Esophagus muscularis mucosa (tissue), 4 donors: ENCODE results near the gene VPS13D.

Experiments
- CTCF ChIP-seq, 3 experiments: fragments of 200-600 bp in 2 of 3; fragments of 450-650 bp in 1 of 3; sonication (generic) in 2 of 3; IDR thresholded peaks; one replicate each; pipeline ENCODE4 v1.5.1; 2017 to 2019; ENCODE audit warnings: antibody characterized with exemption in 3 of 3, mild to moderate bottlenecking in 2 of 3, moderate library complexity in 1 of 3
- EP300 ChIP-seq: sonication (generic); formaldehyde crosslinking; IDR thresholded peaks from one replicate; pipeline ENCODE4 v1.6.1; 2017; ENCODE audit warnings: antibody characterized with exemption
- POLR2A ChIP-seq: fragments of 450-650 bp; IDR thresholded peaks from one replicate; pipeline ENCODE4 v1.6.1; 2017; ENCODE audit warnings: antibody characterized with exemption, moderate library complexity, mild to moderate bottlenecking, low read depth

DNA sequence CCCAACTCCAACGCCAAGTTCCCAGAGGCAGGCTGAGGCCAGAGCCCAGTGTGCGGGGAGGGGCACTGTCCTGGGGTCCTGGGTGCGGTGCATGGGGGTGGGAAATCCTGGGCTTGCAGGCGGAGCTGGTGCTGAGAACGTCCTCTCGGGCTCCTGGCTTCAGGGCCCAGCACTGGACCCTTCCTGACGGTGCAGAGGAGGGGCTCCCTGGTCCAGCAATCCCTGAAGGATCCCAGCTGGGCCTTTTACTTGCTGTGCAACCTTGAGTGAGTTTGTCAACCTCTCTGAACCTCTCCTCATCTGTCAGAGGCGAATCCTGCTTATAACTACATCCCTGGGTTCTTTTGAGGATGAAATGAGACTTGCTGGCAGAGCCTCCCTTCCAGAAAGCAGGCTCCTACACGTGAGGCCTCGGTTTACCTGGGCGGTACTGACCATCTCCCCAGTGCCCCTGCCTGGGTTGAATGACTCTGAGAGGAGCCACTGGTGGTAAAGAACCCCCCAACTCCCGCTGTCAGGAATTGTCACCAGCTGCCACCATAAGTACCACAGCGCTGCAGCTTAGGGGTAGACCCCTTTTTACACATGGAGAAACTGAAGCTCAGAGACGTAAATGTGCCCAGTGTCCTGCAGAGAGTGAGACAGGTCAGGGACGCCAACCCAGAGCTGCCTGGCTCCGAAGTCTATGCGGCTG, 310.9 kb downstream of the VPS13D start:
- TF ChIP-seq POLR2A (no peak), CTCF (IDR thresholded peaks at IDR 0.05) (no peak), EP300 (no peak)
